Activated gamma-delta T cell treated with Interleukin-2 at 50 U/mL for 16 hours (primary cell): ENCODE results near the gene HIVEP2.
A peak's percentile ranks its signal among the peaks of the same experiment; 100 is the strongest.

Experiments used
- DNase-seq: peaks from one replicate; pipeline ENCODE4 v3.0.0-alpha.2; 2020

The HIVEP2 gene

DNA sequence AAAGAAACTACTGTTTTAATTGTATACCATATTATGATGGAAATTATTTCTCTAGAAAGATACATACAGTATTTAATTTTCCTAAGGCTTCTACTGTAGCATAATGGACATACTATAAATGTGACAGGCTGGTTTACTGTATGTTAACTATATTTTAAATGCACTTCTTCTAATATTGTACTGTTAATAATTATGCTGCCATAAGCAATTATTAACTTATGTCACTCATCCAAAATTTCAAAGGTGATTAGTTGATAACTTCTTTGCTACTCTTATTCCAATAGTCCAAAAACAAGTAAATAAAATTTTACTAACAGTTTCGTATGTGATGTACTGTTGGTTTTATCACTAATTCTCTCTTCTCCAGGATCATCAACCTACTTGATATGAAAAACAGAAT, 28.1 kb downstream of the HIVEP2 start:
- DNase-seq: no peak

DNA sequence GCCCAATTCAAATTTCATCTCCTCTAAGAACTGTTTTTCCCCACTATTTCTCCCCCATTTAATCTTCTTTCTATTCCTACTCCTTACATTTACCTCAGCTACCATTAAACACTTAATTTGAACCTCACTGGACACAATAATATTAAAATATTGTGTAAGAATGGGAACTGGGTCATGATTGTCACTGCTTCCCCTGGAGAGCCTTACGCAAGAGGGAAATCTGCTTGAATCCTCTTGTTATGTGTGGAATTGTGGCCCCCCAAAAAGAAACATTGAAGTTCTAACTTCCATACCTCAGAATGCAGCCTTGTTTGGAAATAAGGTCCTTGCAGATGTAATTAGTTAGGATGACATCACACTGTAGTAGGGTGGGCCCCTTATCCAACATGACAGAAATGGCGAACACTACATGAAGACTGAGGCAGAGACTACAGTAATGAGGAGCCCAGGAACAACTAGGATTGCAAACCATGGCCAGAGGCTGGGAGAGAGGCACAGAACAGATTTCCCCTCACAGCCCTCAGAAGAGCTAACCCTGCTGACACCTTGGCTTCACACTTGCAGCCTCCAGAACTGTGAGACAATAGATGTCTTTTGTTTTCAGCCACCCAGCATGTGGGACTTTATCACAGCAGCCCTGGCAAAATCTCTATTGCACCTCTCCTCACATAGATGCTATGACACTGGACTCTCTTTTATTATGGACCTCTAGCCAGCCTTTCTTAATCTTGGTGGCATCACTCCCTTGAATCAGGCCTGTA, 29.9 kb downstream of the HIVEP2 start:
- DNase-seq: peak; percentile 27

DNA sequence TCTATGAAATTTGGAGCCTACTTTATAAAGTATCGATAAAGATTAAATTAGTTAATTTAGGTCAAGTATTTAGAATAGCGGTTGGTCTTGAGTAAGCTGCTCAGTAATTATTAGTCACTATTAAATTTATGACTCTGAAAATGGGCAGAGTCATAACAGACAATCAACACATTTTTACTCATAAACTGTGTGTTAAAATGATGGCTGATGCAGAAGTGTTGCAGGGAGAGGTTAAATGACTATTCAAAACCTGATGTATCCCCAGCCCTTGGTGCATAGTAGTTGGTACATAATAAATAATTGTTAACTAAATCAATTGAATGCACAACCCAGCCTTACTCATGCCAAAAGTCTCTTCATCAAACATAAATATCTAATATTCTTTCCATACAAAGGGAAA, 30.6 kb downstream of the HIVEP2 start:
- no peak for DNase-seq

DNA sequence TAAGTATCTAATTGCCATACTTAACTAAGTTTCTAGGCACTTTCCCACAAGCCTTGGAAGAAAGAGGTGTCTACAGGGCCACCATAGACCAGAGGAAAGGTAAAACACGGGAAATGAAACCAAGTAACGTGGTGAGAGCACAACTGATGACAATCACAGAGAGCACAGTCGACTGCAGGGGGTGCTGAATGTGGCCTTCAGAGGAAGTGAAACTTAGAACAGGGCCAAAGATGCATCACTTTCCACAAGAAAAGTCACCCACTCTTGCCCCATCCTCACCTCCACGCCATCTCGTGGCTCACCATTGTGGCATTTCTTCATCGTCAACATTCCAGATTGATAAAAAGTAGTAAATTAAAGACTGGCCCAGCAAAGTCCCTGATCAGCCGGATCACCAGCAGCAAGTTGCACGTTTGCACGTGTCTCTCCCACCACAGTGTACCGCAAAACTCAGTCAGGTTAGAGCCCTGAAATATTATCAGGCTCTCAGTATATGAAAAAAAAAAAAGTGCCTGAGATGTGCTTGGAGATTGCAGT, 31.4 kb downstream of the HIVEP2 start:
- peak; percentile 59 for DNase-seq

DNA sequence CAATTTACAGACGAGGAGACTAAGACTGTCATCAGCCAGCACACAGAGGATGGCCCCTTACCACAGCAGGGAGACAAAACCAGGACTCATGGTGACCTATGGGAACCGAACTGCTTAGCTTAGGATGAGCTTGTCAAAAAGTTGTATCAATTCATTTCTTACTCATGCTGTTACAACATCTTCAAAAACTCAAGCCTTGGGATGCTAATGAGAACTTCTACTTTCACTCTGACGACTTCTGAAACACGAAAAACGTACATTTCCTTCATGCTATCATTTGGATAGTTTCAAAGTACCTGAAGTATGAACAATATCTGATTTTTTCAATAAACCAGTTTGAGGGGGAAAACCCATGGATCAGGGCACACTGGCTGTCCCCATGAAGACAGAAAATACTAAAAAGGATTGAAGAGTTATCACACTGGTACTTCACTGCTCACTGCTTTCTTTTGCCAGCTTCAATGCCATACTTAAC, 31.9 kb downstream of the HIVEP2 start:
- no peak for DNase-seq

DNA sequence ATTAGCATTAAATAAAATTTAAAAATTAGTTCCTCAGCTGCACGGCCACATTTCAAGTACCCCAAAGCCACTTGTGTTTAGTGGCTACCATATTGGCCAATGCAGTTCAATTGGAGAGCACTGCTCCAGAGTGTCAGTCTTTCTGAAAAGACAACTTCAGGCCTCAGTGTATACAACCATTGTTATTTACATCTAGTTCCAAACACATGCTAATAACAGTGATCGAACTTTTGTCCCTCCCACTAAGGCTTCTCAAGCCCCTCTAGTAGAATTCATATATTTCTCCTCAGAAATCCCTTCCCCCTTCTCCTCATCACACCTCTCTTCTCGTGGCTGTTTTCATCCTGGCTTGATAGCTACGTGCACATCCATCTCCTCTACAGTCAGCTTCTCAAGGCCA, 32.9 kb downstream of the HIVEP2 start:
- DNase-seq: no peak

DNA sequence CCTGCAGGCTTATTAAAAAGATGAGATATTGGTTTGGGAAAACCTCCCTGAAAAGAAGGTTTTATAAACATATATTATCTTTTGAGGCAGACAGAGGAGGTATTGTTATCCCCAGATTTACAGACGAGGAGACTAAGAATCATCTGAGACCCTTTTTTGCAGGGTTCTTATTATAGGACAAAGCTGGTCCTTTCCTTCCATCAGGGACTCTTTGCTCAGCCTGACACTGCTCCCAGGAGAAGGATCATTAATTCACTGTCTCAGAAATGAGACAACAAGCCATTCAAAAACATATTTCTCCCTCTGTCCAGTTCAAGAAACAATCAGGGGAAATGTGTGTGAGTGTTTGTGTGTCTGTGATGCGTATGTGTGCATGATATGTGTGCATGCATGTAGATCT, 33.5 kb downstream of the HIVEP2 start:
- no peak for DNase-seq

DNA sequence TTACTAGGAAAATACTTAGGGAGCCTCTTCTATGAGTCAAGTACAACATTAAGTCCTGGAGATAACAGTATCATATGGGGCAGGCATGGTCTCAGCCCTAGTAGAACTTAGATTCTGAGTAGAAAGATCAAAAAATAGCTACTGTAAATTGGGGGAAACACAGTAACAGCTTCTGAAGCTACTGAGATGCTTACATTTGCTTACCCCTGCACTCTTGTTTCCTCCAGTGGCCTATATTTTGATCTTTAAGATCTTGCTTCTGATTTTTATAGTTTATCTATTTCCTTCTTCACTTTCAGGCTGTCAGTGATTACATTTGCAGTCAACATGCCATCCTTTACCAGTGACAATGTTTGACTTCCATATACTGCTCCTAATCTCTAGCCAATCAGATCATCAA, 35.3 kb downstream of the HIVEP2 start:
- DNase-seq: no peak

DNA sequence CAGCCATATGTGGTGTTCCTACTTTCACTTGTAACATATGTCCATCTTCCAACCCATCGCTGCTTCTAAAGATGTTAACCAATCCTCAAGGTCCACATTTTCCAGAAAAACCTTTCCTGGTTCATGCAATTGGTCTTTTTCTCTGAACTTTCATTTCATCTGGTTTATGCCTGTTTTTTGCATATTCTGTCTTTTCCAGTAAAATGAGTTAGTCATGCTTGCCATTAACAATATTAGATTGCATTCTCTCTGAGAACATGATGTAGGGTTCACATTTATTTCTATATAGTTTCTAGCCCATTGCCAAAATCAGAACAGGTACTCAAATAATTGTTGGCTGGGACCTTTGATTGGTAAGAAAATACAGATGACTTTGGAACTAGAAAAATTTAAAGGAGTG, 36.7 kb downstream of the HIVEP2 start:
- no peak for DNase-seq

DNA sequence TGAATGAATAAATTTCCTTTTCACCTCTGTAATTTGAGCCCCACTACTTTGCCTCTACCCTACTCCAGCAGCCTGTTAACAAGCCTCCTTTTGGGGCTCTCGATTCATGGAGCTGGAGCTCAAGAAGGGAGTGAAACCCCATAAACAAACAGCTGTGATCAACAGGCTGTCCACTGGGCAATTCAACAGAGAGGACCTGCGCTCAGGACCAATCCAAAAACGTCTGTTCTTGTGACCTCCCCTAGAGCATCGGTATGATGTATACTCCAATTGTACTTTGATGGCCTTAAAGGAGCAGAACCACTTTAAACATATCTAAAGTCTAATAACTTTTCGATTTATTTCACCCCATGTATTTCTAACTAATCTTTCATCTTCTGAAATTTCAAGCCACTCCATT, 37.4 kb downstream of the HIVEP2 start:
- no peak for DNase-seq

DNA sequence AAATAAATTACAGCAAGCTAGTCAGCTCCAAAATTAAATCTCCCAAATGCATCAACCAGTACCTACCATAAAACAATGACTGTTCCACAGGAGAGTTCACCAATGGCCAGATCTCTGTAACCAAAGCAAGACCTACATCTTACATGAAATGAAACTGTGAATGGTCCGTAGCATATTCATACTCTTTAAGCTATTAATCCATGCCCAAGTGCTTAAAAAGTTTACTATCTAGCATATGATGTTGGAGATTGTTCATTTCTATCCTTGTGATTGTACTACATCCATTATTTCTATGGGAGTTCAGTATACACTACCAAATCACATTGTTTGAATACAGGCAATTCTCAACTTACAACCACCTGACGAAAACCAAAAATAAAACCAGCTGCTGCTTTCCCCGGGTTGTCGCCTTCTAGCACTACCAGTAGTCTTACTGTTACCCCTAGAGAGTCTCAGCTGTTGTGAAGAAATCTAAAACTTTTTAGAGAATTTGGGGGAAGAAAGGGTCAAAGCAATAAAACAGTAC, 38.0 kb downstream of the HIVEP2 start:
- DNase-seq: no peak

DNA sequence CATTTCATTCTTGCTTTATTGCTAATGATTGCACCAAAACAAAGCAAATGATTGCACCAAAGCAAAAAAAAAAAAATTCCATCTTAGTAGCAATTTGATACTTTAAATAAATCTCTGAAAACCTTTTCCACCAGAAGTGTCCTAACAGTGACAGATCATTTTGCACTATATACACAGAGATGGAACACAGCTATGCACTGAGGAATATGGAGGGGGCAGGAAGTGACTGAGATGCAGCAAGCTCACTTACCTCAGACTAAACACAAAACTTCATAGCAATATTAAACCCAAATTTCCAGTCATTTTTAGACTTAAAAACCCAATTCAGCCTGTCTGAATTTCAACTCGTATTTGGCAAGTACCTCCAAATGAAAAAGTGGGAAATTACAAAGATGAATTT, 41.2 kb downstream of the HIVEP2 start:
- no peak for DNase-seq

DNA sequence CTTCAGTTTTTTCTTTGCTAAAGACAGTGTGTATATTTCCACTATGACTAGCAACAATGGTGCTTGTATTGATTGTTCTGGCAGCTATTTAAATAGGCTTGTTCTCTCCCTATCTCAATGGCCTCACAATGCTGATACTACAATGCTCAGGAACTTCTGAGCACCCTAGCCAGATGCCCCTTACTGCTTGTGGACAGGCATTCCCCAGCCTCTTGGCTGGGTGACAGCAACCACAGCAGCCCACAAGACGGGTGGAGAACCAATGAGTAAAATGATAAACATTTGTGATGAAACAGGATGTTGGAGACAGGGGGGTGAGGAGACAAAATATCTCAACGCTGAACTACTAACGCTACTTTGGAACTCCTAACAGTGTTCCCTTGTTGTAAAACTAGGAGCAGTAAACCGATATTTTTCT, 42.3 kb downstream of the HIVEP2 start:
- DNase-seq: peak; percentile 73

DNA sequence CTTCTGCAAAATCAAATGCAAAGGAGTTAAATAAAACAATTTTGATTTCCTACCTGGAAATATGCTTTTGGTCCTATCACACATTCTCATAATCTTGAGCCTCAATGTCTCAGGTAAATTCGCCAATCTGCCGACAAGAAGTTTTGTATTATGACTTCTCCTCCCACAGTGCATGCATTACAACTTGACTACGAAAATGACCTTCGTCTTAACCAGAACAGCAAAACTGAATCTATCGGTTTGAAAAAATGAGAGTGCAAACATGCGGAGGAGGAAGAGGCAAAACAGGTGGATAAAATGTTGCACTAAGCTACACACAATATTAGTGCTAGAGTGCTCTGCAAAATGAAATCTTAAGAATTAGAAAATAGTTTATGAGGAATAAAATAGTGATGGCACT, 43.4 kb downstream of the HIVEP2 start:
- DNase-seq: no peak

DNA sequence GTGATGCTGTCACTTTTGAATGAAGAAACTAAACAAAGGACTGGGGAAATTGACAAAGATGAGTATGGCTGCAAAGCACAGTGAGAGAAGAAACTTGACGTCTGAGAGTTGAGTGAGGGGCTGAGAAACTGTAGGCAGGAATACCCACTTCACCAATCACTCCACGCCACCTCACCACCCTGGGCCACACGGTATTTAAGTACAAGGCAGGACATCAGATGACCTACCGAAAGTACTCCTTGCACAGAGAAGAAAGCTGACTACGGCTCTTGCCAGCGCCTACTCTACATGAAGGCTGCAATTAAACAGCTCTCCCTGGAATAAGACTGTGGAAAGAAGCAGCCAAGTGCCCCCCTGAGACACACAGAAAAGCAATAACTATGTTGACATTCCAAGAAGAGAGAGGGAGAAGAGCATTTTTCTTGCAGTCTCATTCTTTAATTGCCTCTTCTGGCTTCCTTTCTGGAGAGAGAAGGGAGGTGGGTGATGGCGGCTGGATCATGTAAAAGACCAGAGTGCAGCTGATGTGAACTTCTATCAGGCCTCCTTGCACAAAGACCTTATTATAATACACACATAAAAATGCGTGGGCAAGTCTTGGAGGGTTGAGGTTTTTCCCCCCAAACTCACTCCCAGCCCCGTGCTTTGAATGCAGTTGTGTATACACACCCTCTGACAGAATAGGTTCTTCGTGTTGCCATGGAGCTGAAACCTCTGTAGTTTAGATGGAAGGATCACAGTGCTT, 44.6 kb downstream of the HIVEP2 start:
- no peak for DNase-seq

DNA sequence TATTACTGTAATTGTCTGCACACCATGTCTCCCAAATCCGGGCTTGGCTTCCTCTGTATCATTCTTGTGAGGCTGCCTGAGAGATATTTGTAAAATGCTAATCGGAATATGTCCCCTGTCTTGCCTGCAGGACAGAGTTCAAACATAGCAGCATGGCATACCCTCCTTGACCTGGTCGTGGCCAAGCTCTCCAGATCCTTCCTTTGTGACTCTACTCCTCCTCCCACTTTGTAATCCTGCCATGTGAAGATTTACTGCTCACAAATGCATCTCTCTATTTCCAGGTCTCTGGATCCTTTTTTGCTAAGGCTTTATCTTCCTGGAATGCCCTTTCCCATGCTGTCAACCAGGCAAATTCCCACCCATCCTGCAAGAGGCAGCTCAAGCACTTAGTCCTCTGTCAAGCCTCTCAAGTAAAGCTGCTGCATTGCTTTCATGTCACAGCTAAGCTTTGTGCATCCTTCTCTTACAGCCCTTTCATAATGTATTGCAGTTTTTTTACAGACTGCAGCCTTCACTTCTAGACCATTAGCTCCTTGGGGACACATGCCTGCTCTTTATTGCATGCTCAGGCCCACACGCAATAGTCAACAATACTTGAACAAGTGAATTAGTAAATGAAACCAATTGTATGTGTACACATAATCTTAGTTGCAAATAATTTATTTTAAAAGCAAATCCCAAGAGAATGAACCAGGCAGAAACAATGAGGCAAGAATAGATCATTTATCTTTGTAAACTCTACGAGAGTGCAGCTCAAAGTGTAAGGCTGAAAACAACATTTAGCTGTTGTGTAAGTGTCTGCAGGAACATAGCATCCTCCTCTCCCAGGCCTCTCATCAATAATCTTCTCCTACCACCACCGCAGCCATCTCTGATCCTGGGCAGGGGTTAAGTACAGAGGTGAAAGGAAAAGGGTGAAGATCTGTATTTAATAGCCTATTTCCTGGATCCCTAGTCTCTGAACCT, 45.8 kb downstream of the HIVEP2 start:
- DNase-seq: no peak

DNA sequence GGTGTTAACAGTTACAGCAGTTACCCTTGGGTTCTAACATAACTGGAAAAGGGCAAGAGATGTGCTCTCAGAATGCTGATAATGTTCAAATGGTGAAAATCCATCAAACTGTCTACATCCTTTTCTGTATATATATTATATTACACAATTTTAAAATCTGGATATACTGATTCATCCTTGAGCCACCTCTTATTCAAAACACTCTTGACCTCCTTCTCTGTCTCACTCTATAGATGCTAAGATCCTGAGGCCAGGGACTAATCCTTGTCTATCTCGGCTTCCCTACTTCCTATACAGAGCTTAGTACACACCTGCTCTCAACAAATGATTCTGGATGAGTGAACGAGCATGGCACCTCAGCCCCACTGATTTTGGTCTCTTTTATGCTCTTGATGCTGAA, 47.3 kb downstream of the HIVEP2 start:
- DNase-seq: no peak

DNA sequence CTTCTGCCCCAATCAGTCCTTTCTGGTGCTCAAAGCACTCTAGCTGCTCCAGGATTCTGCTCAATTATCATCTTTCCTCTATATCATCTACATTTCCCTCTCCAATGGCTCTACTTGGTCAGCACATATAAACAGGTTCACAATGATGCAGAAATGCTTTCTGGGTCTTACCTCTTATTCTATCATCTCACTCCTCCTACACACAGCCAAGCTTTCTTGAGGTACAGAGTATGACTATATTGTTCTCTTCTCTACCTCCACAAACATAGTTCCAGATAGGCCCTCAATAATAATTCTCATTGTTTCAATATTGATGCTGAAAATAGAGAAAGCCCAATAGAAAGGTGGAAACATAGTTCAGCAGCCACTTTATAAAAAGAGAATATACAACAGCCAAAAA, 48.2 kb downstream of the HIVEP2 start:
- no peak for DNase-seq

DNA sequence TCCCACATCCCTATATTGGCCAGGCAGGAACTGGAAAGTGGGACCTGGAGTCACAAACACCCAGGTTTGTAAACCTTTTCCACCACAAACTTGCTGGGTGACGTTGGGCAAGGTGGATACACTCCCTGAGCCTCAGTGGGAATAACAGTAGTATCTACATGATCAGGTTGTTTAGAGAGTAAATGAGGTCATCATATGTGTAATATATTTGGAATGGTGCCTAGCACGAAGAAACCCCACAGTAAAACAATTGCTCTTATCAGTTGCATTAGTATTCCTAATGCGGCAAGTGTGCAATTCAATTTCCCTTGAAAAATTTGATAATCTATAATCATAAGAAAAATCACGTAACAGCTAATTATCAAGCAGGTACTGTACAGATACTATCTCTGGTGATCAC, 51.9 kb downstream of the HIVEP2 start:
- DNase-seq: no peak

DNA sequence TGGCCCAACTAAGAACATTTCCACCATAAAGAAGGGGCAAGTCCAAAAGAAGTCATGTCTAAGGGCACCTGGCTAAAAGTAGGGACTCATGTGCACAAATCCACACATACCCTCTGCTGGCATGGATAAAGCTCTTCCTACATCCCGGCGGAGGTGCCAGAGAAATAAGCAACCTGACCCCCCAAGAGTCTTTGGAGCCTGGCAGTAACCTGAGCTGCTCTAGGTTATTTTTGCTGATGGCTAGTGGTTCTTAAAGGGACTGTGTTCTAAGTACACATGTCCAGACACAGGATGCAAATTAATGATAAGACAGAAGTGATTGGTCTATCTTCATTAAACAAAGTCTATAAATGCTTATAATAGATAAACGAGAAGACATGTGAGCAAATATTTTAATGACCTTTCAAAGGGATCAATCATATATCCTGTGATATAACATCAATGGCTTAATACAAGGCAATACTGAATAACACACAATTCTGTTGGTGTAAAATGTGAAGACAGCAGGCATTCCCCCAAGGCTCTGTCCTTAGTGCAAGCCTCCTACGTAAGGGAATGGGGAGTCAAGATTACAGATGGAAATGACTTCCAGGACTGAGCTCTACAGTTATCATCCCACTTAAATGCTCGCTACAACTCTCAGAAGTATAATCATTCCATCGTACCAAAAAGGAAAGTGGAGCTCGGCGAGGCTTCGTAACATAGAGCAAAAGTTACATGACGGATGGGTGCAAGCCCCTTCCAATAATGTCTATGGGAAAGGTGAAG, 52.5 kb downstream of the HIVEP2 start:
- no peak for DNase-seq

DNA sequence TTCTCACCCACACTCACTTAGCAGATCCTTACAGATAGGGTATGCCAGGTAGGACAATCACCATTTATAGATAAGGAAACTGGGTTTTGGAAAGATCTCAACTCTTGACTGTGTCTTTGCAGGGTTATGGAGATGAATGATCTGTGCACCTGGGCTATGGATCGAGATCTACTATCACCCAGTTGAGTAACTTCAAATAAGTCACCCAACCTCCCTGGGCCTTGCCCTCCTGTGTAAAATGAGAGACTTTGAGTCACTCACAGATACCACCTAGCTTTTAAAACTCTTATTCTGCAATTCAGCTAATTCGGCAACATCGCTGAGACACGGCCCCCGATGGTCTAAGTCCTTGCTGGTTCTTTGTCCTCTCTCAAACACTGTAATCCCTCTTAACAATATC, 53.5 kb downstream of the HIVEP2 start:
- no peak for DNase-seq

DNA sequence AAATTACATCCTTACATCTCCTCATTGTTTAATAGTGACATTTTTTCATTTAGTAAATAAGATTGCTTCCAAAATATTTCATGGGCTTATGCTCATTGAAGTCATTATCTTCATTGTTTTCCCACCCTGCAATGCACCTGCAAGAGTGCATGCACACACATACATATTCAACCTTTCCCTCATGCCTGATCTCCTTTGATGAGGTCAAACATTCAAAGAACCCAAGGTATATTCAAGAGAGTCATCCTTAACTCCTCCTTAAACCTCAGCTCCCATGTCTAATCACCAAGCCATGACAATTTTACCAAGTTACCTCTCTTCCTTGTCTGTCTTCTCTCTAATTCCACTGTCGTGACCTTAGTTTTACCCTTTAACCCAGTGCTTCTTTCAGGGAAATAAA, 56.5 kb downstream of the HIVEP2 start:
- DNase-seq: no peak
